NCI-H1436 (cell line): ENCODE measurements around the gene PKMYT1.

ENCODE experiments used
- DNase-seq: peaks from one replicate; lab custom pipeline; 2025; lab: John Stamatoyannopoulos, UW

The PKMYT1 gene

GRCh38 chr16:2973605-2974318 lies 6.5 kb downstream of the PKMYT1 start:
- no peak for DNase-seq

GRCh38 chr16:2973093-2973492 lies 7.2 kb downstream of the PKMYT1 start:
- no peak for DNase-seq

GRCh38 chr16:2971985-2972784 lies 8.1 kb downstream of the PKMYT1 start:
- DNase-seq = no peak

- no peak for DNase-seq
Observed at GRCh38 chr16:2971134-2971984, 8.9 kb downstream of the PKMYT1 start.

GRCh38 chr16:2970563-2970962 lies 9.7 kb downstream of the PKMYT1 start:
- no peak for DNase-seq

- DNase-seq = peak; percentile 46
Observed at GRCh38 chr16:2969545-2970521, 10.4 kb downstream of the PKMYT1 start.

GRCh38 chr16:2968738-2969544 lies 11.3 kb downstream of the PKMYT1 start, which contains the start of gene PAQR4:
PAQR4 (plus strand) TSS chr16:2969348; CDS start chr16:2969675, 327 bp downstream.
- DNase-seq = peak; percentile 90

GRCh38 chr16:2968368-2968737 lies 11.9 kb downstream of the PKMYT1 start:
- DNase-seq = peak; percentile 60

GRCh38 chr16:2967721-2968161 lies 12.5 kb downstream of the PKMYT1 start:
- no peak for DNase-seq

- DNase-seq = no peak
Observed at GRCh38 chr16:2967211-2967631, 13.0 kb downstream of the PKMYT1 start.

GRCh38 chr16:2966808-2967191 lies 13.4 kb downstream of the PKMYT1 start:
- no peak for DNase-seq

GRCh38 chr16:2966043-2966807 lies 14.0 kb downstream of the PKMYT1 start:
- no peak for DNase-seq

GRCh38 chr16:2964475-2965336 lies 15.5 kb downstream of the PKMYT1 start:
- DNase-seq = peak; percentile 77

GRCh38 chr16:2963723-2964474 lies 16.3 kb downstream of the PKMYT1 start, which contains the start of gene KREMEN2:
KREMEN2 (plus strand) TSS chr16:2964275; CDS start chr16:2964521, 246 bp downstream.
- peak; percentile 66 for DNase-seq

GRCh38 chr16:2963074-2963722 lies 17.0 kb downstream of the PKMYT1 start:
- no peak for DNase-seq

GRCh38 chr16:2962334-2963073 lies 17.7 kb downstream of the PKMYT1 start:
- no peak for DNase-seq
